Prostate gland (tissue), 2 donors: Measurements from ENCODE around the gene PTPRM. TPM values are rescaled to one million over a fixed set of nuclear protein-coding genes. Genes with fewer than 3 reads are reported as not detected.

Experiments
- DNase-seq: peaks from one replicate; pipeline ENCODE4 v3.0.0-alpha.2; 2019; ENCODE audit warnings: low spot score
- H3K27ac ChIP-seq, 2 donors: fragments of 200-600 bp; sonication (generic); 2 replicates each; pipeline ENCODE4 v1.5.1; 2017 to 2019
- H3K27me3 ChIP-seq: fragments of 200-600 bp; sonication (generic); replicated peaks from 2 replicates; pipeline ENCODE4 v1.5.1; 2019; ENCODE audit not compliant: insufficient read depth
- H3K36me3 ChIP-seq, 2 donors: fragments of 200-600 bp; sonication (generic); 1 replicate in 1 of 2; 2 replicates in 1 of 2; pipeline versions ENCODE4 v1.5.1 to v1.8.1; 2017 to 2019
- H3K4me1 ChIP-seq: fragments of 200-600 bp; sonication (generic); replicated peaks from 2 replicates; pipeline ENCODE4 v1.5.1; 2019
- H3K4me3 ChIP-seq, 2 donors: fragments of 200-600 bp; sonication (generic); 2 replicates each; pipeline ENCODE4 v1.5.1; 2017 to 2019
- H3K9me3 ChIP-seq: fragments of 200-600 bp; sonication (generic); 2 replicates; pipeline ENCODE4 v1.5.1; 2017
- POLR2A ChIP-seq: fragments of 450-650 bp; IDR thresholded peaks from one replicate; pipeline ENCODE4 v1.6.1; 2016; ENCODE audit warnings: antibody characterized with exemption, mild to moderate bottlenecking
- POLR2AphosphoS5 ChIP-seq: sonication (generic); formaldehyde crosslinking; IDR thresholded peaks from one replicate; pipeline ENCODE4 v1.6.1; 2017; ENCODE audit warnings: antibody characterized with exemption
- WGBS: methylation state at CpG from one replicate; pipeline ENCODE4 v1.1.5; 2018; 5-methylcytosine and 5-hydroxymethylcytosine counted together
- intact Hi-C: fragments of 100-400 bp; cut with DNase I; formaldehyde crosslinking; loops from one replicate; pipeline ENCODE4 v1.14.2; 2022
- total RNA-seq, 2 donors: library from RNA; depleted of rRNA; stranded (reverse); fragments of >200 nt; gene quantifications; one replicate each; pipeline ENCODE4 v1.1.0, GENCODE V29; 2016
- TF ChIP-seq, protein P1 (sequence below), 4 experiments: fragments of 200-600 bp in 2 of 4; fragments of 450-650 bp in 2 of 4; sonication (generic) in 2 of 4; IDR thresholded peaks; 1 replicate in 3 of 4; 2 replicates in 1 of 4; pipeline ENCODE4 v1.5.1; 2016 to 2019; ENCODE audit warnings: antibody characterized with exemption in 4 of 4, mild to moderate bottlenecking in 2 of 4, moderate library complexity in 2 of 4

Gene PTPRM
- total RNA-seq, 2 donors from 2014 or later: 32.9 to 92.6 TPM

DNA sequence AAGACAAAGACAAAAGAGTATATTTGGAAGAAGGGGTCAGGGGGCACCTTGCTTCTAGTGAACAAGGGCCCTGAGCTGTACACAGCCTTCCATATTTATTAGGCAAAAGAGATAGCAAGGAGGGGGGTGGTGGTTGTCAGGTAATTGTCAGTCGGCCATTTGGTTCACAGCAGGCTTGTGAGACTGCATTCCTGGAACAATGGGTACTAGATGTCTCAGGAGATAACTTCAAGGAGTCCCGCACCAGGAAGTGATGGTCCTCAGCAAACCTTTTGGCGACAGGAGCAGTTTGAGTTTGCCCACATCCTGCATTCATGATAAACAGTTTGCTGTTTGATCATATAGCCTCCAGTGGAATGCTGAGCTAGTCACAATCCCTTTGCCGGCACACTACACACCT lies 665.7 kb downstream of the PTPRM start:
- no peaks in the 10 kb centered on the region for H3K36me3 ChIP-seq
- intact Hi-C loops: no loop called here
- no peak overlapping the region for H3K27ac ChIP-seq
- DNase-seq: peak; percentile 45
- 30% methylated on average over 4 of the region's 4 CpGs for WGBS
- no peaks in the 10 kb centered on the region for H3K4me1 ChIP-seq
- TF ChIP-seq, protein P1, sequence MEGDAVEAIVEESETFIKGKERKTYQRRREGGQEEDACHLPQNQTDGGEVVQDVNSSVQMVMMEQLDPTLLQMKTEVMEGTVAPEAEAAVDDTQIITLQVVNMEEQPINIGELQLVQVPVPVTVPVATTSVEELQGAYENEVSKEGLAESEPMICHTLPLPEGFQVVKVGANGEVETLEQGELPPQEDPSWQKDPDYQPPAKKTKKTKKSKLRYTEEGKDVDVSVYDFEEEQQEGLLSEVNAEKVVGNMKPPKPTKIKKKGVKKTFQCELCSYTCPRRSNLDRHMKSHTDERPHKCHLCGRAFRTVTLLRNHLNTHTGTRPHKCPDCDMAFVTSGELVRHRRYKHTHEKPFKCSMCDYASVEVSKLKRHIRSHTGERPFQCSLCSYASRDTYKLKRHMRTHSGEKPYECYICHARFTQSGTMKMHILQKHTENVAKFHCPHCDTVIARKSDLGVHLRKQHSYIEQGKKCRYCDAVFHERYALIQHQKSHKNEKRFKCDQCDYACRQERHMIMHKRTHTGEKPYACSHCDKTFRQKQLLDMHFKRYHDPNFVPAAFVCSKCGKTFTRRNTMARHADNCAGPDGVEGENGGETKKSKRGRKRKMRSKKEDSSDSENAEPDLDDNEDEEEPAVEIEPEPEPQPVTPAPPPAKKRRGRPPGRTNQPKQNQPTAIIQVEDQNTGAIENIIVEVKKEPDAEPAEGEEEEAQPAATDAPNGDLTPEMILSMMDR (IDR thresholded peaks at IDR 0.05): no peak
- peak; percentile 46 for TF ChIP-seq POLR2AphosphoS5
- no peak overlapping the region for H3K4me3 ChIP-seq
- no peaks in the 10 kb centered on the region for H3K27me3 ChIP-seq
- no peaks in the 10 kb centered on the region for H3K9me3 ChIP-seq

DNA sequence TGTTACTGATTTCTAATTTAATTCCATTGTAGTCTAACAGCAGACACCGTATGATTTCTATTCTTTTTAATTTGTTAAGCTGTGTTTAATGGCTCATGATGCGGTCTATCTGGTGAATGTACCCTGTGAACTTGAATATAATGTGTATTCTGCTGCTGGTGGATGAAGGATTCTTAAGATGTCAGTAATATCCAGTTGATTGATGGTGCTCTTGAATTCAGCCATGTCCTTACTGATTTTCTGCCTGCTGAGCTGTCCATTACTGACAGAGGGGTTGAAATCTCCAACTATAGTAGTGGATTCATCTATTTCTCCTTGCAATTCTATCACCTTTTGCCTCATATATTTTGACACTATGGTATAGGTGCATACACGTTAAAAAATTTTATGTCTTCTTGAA lies 668.8 kb downstream of the PTPRM start:
- H3K9me3 ChIP-seq: no peaks in the 10 kb centered on the region
- no peaks in the 10 kb centered on the region for H3K4me1 ChIP-seq
- intact Hi-C loops: no loop called here
- DNase-seq: no peak
- H3K36me3 ChIP-seq: no peaks in the 10 kb centered on the region
- H3K27me3 ChIP-seq: no peaks in the 10 kb centered on the region
- TF ChIP-seq, protein P1 (IDR thresholded peaks at IDR 0.05): no peak
- no peak for TF ChIP-seq POLR2A
- no peak for TF ChIP-seq POLR2AphosphoS5
- WGBS: 92% methylated on average over 3 of the region's 3 CpGs
- no peak overlapping the region for H3K4me3 ChIP-seq
- H3K27ac ChIP-seq: no peak overlapping the region

DNA sequence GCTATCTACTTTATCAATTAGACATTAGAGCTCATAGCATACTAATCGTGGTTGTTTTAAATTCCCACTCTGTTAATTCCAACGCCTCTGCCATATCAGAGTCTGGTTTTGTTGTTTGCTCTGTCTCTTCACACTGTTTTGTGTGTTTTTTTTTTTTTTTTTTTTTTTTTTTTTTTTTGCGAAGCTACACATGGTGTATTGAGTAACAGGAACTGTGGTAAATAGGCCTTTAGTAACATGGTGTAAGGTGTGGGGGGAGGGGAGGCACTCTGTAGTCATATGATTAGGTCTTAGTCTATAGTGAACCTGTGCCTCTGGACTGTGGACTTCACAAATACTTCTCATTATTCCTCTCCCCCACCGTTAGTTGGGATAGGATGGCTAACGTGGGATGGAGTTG lies 671.4 kb downstream of the PTPRM start:
- H3K4me1 ChIP-seq: no peaks in the 10 kb centered on the region
- intact Hi-C loops: no loop called here
- no peak for TF ChIP-seq POLR2A
- H3K9me3 ChIP-seq: no peaks in the 10 kb centered on the region
- H3K4me3 ChIP-seq: no peak overlapping the region
- WGBS: 94% methylated on average over 5 of the region's 5 CpGs
- H3K36me3 ChIP-seq: no peaks in the 10 kb centered on the region
- no peak overlapping the region for H3K27ac ChIP-seq
- DNase-seq: no peak
- no peaks in the 10 kb centered on the region for H3K27me3 ChIP-seq

DNA sequence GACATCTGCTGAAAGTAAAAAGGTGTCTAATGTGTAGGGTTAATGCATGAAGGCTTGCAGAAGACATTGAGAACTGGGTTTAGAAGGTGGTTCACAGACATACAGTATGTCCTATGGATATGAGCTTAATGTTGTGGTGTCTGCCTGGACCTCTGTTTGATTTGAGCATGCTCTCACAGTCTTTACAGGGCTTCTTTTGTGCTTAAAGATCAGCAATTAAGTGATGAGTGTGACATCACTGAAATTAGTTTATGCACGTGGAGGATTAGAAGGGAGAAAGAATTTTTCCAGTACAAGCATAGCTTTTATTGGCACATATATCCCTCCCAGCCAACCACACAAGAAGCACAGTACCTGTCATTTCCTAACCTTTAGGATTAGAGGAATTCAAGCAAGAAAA lies 674.6 kb downstream of the PTPRM start:
- Histone ChIP-seq H3K27ac (no peak overlapping the region), H3K9me3 (no peaks in the 10 kb centered on the region), H3K4me1 (no peaks in the 10 kb centered on the region), H3K36me3 (no peaks in the 10 kb centered on the region), H3K27me3 (no peaks in the 10 kb centered on the region), H3K4me3 (no peak overlapping the region)
- no peak for DNase-seq
- intact Hi-C loops: no loop called here
- TF ChIP-seq, protein P1 (IDR thresholded peaks at IDR 0.05): no peak
- TF ChIP-seq POLR2AphosphoS5: no peak
- 12% methylated on average over 1 of the region's 1 CpG for WGBS

DNA sequence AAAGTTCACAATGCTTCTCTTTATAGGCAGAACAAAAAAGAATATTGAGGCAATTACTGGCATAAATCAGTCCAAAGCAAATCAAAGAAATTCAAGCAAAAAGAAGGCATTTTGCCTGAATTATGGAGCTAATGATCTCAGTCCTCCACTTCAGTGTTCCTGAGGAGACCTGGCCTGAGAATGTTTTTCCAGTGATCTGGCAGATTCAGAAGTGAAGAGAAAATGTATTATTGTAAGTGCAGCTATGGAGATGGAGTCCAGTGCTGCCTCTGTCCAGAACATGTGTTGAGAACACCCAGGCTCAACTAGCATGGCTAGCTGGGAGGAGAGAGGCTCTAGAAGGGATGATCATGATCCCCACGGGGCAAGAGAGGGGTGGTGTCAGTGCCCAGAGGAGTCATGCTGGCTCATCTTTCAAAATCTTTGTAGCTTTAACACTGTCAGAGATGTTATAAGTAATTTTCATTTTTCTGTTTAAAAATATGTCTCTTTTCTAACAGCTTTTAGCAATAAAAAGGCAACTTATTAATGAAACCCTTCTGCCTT lies 675.1 kb downstream of the PTPRM start:
- Histone ChIP-seq H3K27me3 (no peaks in the 10 kb centered on the region), H3K9me3 (no peaks in the 10 kb centered on the region), H3K4me1 (no peaks in the 10 kb centered on the region), H3K36me3 (no peaks in the 10 kb centered on the region), H3K4me3 (no peak overlapping the region), H3K27ac (no peak overlapping the region)
- WGBS: 35% methylated on average over 1 of the region's 1 CpG
- TF ChIP-seq, protein P1 (IDR thresholded peaks at IDR 0.05): no peak
- TF ChIP-seq POLR2AphosphoS5: no peak
- TF ChIP-seq POLR2A: no peak
- intact Hi-C loops: no loop called here
- no peak for DNase-seq
